ENCODE measurements around the gene METAP1D. TPM values are rescaled to one million over a fixed set of nuclear protein-coding genes. Genes with fewer than 3 reads are reported as not detected.

The METAP1D gene
- total RNA-seq, 1 experiment from 2014 or later, result 8.6 TPM

DNA sequence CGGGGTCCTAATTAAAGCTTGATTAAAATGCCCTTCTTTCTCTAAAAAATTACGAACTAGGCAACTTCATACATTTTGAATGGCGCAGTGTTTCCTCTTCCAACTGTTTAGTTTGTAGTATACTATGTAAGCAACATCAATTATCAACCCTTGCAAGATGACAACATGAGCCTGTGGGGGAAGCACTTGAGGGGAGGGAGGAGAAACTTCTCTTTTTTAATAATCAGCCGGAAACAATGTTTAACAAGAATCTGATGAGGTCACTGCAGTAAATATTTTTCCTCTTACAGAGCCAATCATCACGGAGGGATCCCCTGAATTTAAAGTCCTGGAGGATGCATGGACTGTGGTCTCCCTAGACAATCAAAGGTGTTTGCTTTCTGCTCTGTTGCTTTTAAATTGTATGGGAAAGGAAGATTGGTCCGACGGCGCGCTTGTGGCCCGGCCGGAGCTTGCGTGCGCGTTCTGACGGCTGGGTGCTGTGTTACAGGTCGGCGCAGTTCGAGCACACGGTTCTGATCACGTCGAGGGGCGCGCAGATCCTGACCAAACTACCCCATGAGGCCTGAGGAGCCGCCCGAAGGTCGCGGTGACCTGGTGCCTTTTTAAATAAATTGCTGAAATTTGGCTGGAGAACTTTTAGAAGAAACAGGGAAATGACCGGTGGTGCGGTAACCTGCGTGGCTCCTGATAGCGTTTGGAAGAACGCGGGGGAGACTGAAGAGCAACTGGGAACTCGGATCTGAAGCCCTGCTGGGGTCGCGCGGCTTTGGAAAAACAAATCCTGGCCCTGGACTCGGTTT is 80.3 kb downstream of the METAP1D start:
- intact Hi-C loops (cut with micrococcal nuclease; ENCODE audit: unreplicated experiment), result no loop called here
- no peak for ATAC-seq

DNA sequence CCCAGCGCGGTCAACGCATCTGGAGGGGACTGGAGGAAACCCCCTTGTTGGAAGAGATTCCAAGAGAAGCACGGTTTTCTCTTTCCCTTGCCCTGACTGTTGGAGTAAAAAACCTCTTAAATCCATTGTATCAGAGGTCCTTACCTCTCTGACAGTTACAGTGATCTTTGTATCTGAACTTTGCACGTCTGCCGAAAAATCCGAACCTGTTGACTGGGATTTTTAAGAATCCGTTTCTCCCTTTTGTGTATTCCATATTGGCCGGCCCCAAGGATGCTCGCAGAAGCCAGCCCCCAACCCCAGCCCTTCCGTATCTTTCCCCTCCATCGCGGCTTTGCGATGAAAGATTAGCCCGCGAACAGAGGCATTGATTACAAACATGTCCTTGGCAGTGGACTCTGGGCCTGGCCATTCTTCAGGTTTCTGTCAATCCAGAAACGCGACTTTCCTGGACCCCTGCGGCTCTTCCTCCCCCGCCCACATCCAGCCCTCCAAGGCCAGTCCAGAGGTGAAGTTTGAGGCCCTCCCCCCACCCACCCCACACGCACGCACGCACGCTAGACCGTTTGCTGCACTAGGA is 81.0 kb downstream of the METAP1D start:
- CTCF ChIA-PET, result no interaction called here
- no peaks in the 10 kb centered on the region for H3K36me3 ChIP-seq (ENCODE audit: control insufficient read depth, insufficient read depth, low read length)
- in situ Hi-C loops (cut with HindIII; ENCODE audit: low pct_unique_long_range_greater_than_20kb, low sequenced_read_pairs) (no loop called here), intact Hi-C loops (cut with micrococcal nuclease; ENCODE audit: unreplicated experiment) (no loop called here)
- no peak overlapping the region for H3K27ac ChIP-seq (ENCODE audit: low read length)
- ATAC-seq (no peak), DNase-seq (ENCODE audit: low read depth, low spot score) (no peak)
- peaks cover 3% of the 10 kb centered on the region for H3K4me1 ChIP-seq (ENCODE audit: control insufficient read depth, insufficient read depth, low read length)
- H3K4me3 ChIP-seq (ENCODE audit: low read depth in 2 of 2, low read length in 2 of 2), result no peak overlapping the region
- no TSS peak for BruUV-seq (replicated peaks)
- H3K9me3 ChIP-seq (ENCODE audit: control insufficient read depth, insufficient read depth, low read depth, low read length), result no peaks in the 10 kb centered on the region
- H3K27me3 ChIP-seq (ENCODE audit: control insufficient read depth, insufficient read depth, low read length), result no peaks in the 10 kb centered on the region
- TF ChIP-seq POLR2AphosphoS5 (IDR thresholded peaks at IDR 0.05; ENCODE audit: low read depth, low read length) (no peak), TCF7L2 (IDR thresholded peaks at IDR 0.05; ENCODE audit: low read depth, low read length) (no peak), SIN3A (IDR thresholded peaks at IDR 0.05; ENCODE audit: borderline replicate concordance, insufficient read depth, low read depth, low read length) (no peak)
- TF ChIP-seq, protein P1, sequence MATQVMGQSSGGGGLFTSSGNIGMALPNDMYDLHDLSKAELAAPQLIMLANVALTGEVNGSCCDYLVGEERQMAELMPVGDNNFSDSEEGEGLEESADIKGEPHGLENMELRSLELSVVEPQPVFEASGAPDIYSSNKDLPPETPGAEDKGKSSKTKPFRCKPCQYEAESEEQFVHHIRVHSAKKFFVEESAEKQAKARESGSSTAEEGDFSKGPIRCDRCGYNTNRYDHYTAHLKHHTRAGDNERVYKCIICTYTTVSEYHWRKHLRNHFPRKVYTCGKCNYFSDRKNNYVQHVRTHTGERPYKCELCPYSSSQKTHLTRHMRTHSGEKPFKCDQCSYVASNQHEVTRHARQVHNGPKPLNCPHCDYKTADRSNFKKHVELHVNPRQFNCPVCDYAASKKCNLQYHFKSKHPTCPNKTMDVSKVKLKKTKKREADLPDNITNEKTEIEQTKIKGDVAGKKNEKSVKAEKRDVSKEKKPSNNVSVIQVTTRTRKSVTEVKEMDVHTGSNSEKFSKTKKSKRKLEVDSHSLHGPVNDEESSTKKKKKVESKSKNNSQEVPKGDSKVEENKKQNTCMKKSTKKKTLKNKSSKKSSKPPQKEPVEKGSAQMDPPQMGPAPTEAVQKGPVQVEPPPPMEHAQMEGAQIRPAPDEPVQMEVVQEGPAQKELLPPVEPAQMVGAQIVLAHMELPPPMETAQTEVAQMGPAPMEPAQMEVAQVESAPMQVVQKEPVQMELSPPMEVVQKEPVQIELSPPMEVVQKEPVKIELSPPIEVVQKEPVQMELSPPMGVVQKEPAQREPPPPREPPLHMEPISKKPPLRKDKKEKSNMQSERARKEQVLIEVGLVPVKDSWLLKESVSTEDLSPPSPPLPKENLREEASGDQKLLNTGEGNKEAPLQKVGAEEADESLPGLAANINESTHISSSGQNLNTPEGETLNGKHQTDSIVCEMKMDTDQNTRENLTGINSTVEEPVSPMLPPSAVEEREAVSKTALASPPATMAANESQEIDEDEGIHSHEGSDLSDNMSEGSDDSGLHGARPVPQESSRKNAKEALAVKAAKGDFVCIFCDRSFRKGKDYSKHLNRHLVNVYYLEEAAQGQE (IDR thresholded peaks at IDR 0.05; ENCODE audit: insufficient read depth in 1 of 2, low read depth in 2 of 2, low read length in 1 of 2), result no peak
- TF ChIP-seq, protein P2, sequence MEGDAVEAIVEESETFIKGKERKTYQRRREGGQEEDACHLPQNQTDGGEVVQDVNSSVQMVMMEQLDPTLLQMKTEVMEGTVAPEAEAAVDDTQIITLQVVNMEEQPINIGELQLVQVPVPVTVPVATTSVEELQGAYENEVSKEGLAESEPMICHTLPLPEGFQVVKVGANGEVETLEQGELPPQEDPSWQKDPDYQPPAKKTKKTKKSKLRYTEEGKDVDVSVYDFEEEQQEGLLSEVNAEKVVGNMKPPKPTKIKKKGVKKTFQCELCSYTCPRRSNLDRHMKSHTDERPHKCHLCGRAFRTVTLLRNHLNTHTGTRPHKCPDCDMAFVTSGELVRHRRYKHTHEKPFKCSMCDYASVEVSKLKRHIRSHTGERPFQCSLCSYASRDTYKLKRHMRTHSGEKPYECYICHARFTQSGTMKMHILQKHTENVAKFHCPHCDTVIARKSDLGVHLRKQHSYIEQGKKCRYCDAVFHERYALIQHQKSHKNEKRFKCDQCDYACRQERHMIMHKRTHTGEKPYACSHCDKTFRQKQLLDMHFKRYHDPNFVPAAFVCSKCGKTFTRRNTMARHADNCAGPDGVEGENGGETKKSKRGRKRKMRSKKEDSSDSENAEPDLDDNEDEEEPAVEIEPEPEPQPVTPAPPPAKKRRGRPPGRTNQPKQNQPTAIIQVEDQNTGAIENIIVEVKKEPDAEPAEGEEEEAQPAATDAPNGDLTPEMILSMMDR (IDR thresholded peaks at IDR 0.05), result no peak
- POLR2A ChIA-PET, result interaction anchor here (0.6 kb wide), 1 partner anchor 21 kb away, joined by 6 read pairs; no protein-coding TSS in a partner anchor

More for the DNA sequence above, 80.3 kb downstream of the METAP1D start:
- H3K27me3 ChIP-seq (ENCODE audit: control insufficient read depth, insufficient read depth, low read length), result no peaks in the 10 kb centered on the region
- H3K4me1 ChIP-seq (ENCODE audit: control insufficient read depth, insufficient read depth, low read length), result peaks cover 3% of the 10 kb centered on the region
- no peak overlapping the region for H3K27ac ChIP-seq (ENCODE audit: low read length)
- no peaks in the 10 kb centered on the region for H3K36me3 ChIP-seq (ENCODE audit: control insufficient read depth, insufficient read depth, low read length)
- no TSS peak for BruUV-seq (replicated peaks)
- TF ChIP-seq, protein P1 (IDR thresholded peaks at IDR 0.05; ENCODE audit: insufficient read depth in 1 of 2, low read depth in 2 of 2, low read length in 1 of 2), result no peak
- TF ChIP-seq TCF7L2 (IDR thresholded peaks at IDR 0.05; ENCODE audit: low read depth, low read length), result no peak
- no peak for TF ChIP-seq SIN3A (IDR thresholded peaks at IDR 0.05; ENCODE audit: borderline replicate concordance, insufficient read depth, low read depth, low read length)
- no peak for TF ChIP-seq POLR2AphosphoS5 (IDR thresholded peaks at IDR 0.05; ENCODE audit: low read depth, low read length)
- TF ChIP-seq, protein P2 (IDR thresholded peaks at IDR 0.05), result no peak
- no peaks in the 10 kb centered on the region for H3K9me3 ChIP-seq (ENCODE audit: control insufficient read depth, insufficient read depth, low read depth, low read length)
- in situ Hi-C loops (cut with HindIII; ENCODE audit: low pct_unique_long_range_greater_than_20kb, low sequenced_read_pairs), result no loop called here
- DNase-seq (ENCODE audit: low read depth, low spot score), result no peak
- CTCF ChIA-PET, result no interaction called here
- POLR2A ChIA-PET, result no interaction called here
- no peak overlapping the region for H3K4me3 ChIP-seq (ENCODE audit: low read depth in 2 of 2, low read length in 2 of 2)

Data from Panc1 (cell line).